Fibroblast of lung (primary cell): ENCODE data around the gene NAA35. TPM values are rescaled to one million over a fixed set of nuclear protein-coding genes. Genes with fewer than 3 reads are reported as not detected.

Source experiments
- DNase-seq, 2 donors: peaks; one replicate each; pipeline versions ENCODE4 v3.0.0 to v3.0.0-alpha.2; 2010; ENCODE audit warnings: low read depth in 2 of 2
- H2AFZ ChIP-seq: 2 replicates; pipeline ENCODE4 v1.5.1; 2012; ENCODE audit warnings: low read length, control low read depth, inconsistent platforms
- H3K27ac ChIP-seq: 2 replicates; pipeline ENCODE4 v1.5.1; 2011; ENCODE audit warnings: low read length, control low read depth; ENCODE audit not compliant: insufficient read depth
- H3K27me3 ChIP-seq: 2 replicates; pipeline ENCODE4 v1.5.1; 2011; ENCODE audit warnings: mild to moderate bottlenecking, low read length; ENCODE audit not compliant: control insufficient read depth, insufficient read depth
- H3K36me3 ChIP-seq: 2 replicates; pipeline ENCODE4 v1.5.1; 2011; ENCODE audit warnings: low read length; ENCODE audit not compliant: control insufficient read depth, insufficient read depth
- H3K4me1 ChIP-seq: 2 replicates; pipeline ENCODE4 v1.5.1; 2011; ENCODE audit warnings: low read length; ENCODE audit not compliant: control insufficient read depth, insufficient read depth; ENCODE audit errors: extremely low read depth
- H3K4me2 ChIP-seq: 2 replicates; pipeline ENCODE4 v1.5.1; 2011; ENCODE audit warnings: low read length, control low read depth; ENCODE audit not compliant: insufficient read depth; ENCODE audit errors: extremely low read depth
- H3K4me3 ChIP-seq, 4 experiments: fragments of 200-600 bp in 1 of 4; sonication (generic) in 1 of 4; replicated peaks in 1 of 4; 2 replicates each; pipeline ENCODE4 v1.5.1; 2011 to 2016; ENCODE audit warnings: low read length in 4 of 4, low read depth in 3 of 4, mild to moderate bottlenecking in 3 of 4, control low read depth in 2 of 4, inconsistent platforms in 1 of 4, mixed read lengths in 1 of 4; ENCODE audit not compliant: insufficient read depth in 1 of 4; ENCODE audit errors: control extremely low read depth in 1 of 4
- H3K79me2 ChIP-seq: 2 replicates; pipeline ENCODE4 v1.5.1; 2012; ENCODE audit warnings: mild to moderate bottlenecking, low read length, inconsistent platforms; ENCODE audit not compliant: control insufficient read depth, insufficient read depth
- H3K9ac ChIP-seq: 2 replicates; pipeline ENCODE4 v1.5.1; 2011; ENCODE audit warnings: mild to moderate bottlenecking, low read length, control low read depth; ENCODE audit not compliant: insufficient read depth
- H3K9me3 ChIP-seq: 2 replicates; pipeline ENCODE4 v1.5.1; 2012; ENCODE audit warnings: low read depth, low read length; ENCODE audit not compliant: control insufficient read depth, insufficient read depth
- H4K20me1 ChIP-seq: 2 replicates; pipeline ENCODE4 v1.5.1; 2011; ENCODE audit warnings: low read length; ENCODE audit not compliant: control insufficient read depth, insufficient read depth; ENCODE audit errors: extremely low read depth
- CTCF ChIP-seq, 2 donors: IDR thresholded peaks in 1 of 2; conservative IDR thresholded peaks in 1 of 2; 1 replicate in 1 of 2; 2 replicates in 1 of 2; pipeline ENCODE4 v1.5.1; 2011 to 2012; ENCODE audit warnings: low read length in 2 of 2, control low read depth in 1 of 2, inconsistent platforms in 1 of 2, low read depth in 1 of 2, mild to moderate bottlenecking in 1 of 2
- EZH2 ChIP-seq: IDR thresholded peaks from 2 replicates; pipeline ENCODE4 v1.5.1; 2012; ENCODE audit warnings: low read length, control low read depth, mild to moderate bottlenecking; ENCODE audit errors: missing control alignments
- polyA plus RNA-seq, 2 donors: library from polyadenylated mRNA; depleted of rRNA in 1 of 2; stranded (reverse) in 1 of 2; unstranded in 1 of 2; fragments of >200 nt; gene quantifications; 2 replicates each; pipeline ENCODE4 v1.2.1, GENCODE V29; 2011 to 2012; ENCODE audit warnings: missing spikeins in 1 of 2
- total RNA-seq: library from RNA; depleted of rRNA; stranded (reverse); fragments of >200 nt; gene quantifications from 2 replicates; pipeline ENCODE4 v1.2.1, GENCODE V29; 2014

Gene NAA35
- total and polyA plus RNA-seq, 2 donors (not counting 1 experiment from before 2014, with no cell fraction given), result 20.5 to 23.5 TPM

DNA sequence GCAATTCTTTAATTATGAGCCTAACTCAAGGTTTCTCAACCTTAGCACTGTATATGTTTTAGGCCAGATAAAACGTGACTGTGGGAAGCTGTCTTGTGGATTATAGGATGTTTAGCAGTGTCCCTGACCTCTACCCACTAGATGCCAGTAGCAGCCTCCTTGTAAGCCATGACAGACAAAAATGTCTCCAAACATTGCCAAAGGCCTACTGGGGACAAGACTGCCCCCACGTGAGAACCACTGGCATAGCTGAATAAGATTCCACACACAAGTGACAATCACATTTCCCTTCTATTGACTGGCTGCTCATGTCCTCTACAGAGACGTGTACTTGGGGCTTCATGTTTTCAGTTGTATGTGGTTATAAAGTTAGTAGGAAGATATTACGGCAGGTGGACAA is 103.1 kb downstream of the NAA35 start:
- TF ChIP-seq CTCF (conservative IDR thresholded peaks at IDR 0.05 in 1 of 2, IDR thresholded peaks at IDR 0.05 in 1 of 2; ENCODE audit: low read depth in 1 of 2, low read length in 2 of 2) (no peak), EZH2 (no peak)
- Histone ChIP-seq H3K79me2 (no peaks in the 10 kb centered on the region), H3K4me1 (peaks cover 6% of the 10 kb centered on the region), H3K4me3 (no peak overlapping the region), H3K27ac (no peak overlapping the region), H3K9ac (no peak overlapping the region), H3K36me3 (no peaks in the 10 kb centered on the region), H4K20me1 (no peaks in the 10 kb centered on the region), H3K4me2 (no peak overlapping the region), H3K27me3 (no peaks in the 10 kb centered on the region), H3K9me3 (no peaks in the 10 kb centered on the region), H2AFZ (no peak overlapping the region)
- DNase-seq, result peak in 1 of 2 donors; percentile 11

GRCh38 chr9:86045654-86046053 is 104.7 kb downstream of the NAA35 start:
- Histone ChIP-seq H3K4me1 (peaks cover 6% of the 10 kb centered on the region), H3K27ac (no peak overlapping the region), H3K4me3 (no peak overlapping the region), H4K20me1 (no peaks in the 10 kb centered on the region), H3K9ac (no peak overlapping the region), H3K79me2 (no peaks in the 10 kb centered on the region), H3K4me2 (no peak overlapping the region), H3K36me3 (no peaks in the 10 kb centered on the region), H2AFZ (no peak overlapping the region), H3K9me3 (no peaks in the 10 kb centered on the region), H3K27me3 (no peaks in the 10 kb centered on the region)
- no peak for DNase-seq
- TF ChIP-seq EZH2 (no peak), CTCF (conservative IDR thresholded peaks at IDR 0.05 in 1 of 2, IDR thresholded peaks at IDR 0.05 in 1 of 2; ENCODE audit: low read depth in 1 of 2, low read length in 2 of 2) (no peak)

DNA sequence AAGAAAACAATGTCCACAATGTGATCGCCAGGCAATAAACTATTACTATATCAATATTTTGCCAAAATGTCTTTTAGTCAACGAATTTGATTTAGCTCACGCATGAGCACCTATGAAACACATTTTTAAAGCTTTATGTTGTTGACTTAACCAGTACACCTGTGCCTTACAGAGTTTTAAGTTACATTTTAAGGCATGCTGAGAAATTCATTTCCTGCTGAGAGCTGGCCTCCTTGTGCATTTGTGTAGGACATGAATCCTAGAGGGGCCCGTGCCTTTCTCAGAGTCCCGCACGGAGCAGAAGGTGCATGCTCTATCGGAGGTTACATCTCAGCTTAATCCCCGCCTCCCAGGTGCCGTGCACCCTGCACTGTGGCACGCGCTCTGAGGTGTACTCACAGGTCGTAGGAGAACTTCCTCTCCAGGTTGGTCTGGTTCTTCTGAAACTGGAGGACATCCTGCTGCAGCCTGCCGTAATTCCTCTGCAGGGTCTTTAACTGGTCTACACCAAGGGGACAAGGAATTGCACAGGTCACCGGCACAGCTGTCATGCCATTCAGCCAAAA is 105.2 kb downstream of the NAA35 start:
- H4K20me1 ChIP-seq, result no peaks in the 10 kb centered on the region
- no peak overlapping the region for H3K27ac ChIP-seq
- no peak overlapping the region for H3K4me3 ChIP-seq
- no peaks in the 10 kb centered on the region for H3K36me3 ChIP-seq
- no peak for DNase-seq
- H2AFZ ChIP-seq, result no peak overlapping the region
- H3K9me3 ChIP-seq, result no peaks in the 10 kb centered on the region
- H3K79me2 ChIP-seq, result no peaks in the 10 kb centered on the region
- no peak overlapping the region for H3K9ac ChIP-seq
- H3K4me2 ChIP-seq, result no peak overlapping the region
- no peaks in the 10 kb centered on the region for H3K27me3 ChIP-seq
- no peak for TF ChIP-seq EZH2
- TF ChIP-seq CTCF (conservative IDR thresholded peaks at IDR 0.05 in 1 of 2, IDR thresholded peaks at IDR 0.05 in 1 of 2; ENCODE audit: low read depth in 1 of 2, low read length in 2 of 2), result no peak
- H3K4me1 ChIP-seq, result peaks cover under 1% of the 10 kb centered on the region
